ENCODE measurements around the gene EXOSC5. TPM values are rescaled to one million over a fixed set of nuclear protein-coding genes. Genes with fewer than 3 reads are reported as not detected.

Gene EXOSC5
- total RNA-seq, 1 experiment from 2014 or later, result 25.2 TPM

DNA sequence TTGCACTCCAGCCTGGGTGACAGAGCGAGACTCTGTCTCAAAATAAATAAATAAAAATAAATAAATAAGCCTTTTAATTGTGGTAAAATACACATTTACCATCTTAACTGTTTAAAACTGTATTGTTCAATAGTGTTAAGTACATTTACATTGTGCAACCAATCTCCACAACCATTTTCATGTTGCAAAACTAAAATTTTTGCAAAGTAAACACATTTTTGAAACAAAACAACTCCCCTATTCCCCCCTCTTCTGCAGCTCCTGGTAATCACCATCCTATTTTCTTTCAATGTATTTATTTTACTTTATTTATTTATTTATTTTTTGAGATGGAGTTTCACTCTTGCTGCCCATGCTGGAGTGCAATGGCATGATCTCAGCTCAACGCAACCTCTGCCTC lies 27.4 kb downstream of the EXOSC5 start:
- DNase-seq (ENCODE audit: low read depth), result no peak

DNA sequence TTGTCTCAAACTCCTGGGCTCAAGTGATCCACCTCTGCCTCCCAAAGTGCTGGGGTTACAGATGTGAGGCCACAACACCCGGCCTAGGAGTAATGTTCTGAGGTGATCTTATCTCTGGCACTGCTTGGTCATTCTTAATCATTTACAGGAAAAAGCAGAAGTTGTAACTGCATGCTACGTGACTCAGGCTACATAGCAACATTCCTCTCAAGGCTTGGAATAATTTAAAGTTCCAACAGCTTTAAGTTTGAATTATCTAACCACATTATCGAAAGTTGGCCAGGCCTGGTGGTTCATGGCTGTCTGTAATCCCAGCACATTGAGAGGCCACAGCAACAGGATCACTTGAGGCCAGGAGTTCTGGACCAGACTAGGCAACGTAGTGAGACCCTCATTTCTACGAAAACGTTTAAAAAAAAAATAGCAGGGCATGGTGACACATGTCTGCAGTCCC lies 29.3 kb downstream of the EXOSC5 start:
- DNase-seq (ENCODE audit: low read depth), result peak; percentile 92

DNA sequence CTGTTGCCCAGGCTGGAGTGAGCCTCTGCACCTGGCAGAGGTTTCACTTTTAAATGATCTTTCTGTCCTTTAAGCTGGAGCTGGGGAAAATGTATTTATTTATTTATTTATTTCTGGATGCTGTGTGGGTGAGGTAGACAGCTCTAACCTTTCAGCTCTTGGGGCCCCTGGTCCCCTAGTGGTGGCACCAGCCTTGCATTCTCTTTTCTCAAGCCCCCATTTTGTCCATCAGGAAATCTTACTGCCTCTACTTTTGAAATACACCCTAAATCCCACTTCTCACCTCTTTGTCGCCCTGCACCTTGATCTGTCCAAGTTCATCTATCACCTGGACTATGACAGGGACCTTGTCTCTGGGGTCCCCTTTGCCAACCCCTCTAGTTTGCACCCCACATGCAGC lies 31.1 kb downstream of the EXOSC5 start:
- no peak for DNase-seq (ENCODE audit: low read depth)

DNA sequence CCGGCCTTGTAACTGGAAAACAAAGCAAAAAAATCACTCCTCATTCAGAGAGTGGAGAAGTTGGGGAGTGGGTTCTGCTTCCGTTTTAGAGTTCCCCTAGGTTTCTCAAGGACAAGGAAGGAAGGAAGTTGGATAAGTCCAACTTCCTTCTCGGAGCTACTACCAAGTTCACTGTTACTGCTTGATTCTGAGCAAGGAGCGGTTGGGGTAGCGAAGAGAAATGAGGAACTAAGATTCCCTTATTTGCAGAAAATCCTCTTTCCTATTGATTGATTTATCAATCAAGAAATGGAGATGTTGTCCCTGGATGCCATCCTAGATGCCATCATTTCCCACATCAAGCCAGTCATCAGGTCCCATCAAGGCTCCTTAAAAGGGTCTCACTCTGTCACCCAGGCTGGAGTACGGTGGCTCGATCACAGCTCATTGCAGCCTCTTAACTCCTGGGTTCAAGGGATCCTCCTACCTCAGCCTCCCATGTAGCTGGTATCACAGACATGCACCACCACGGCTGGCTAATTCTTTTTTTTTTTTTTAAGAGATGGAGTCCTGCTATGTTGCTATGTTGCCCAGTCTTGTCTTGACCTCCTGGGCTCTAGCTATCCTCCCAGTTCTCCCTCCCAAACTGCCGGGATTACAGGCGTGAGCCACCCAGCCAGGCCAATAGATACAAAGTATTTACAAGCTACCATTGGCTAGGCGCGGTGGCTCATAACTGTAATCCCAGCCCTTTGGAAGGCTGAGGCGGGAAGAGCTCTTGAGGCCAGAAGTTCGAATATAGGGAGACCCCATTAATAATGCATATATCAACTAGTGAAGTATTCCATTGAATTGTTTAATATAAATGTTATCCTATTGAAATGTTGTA lies 32.4 kb downstream of the EXOSC5 start:
- DNase-seq (ENCODE audit: low read depth), result no peak

DNA sequence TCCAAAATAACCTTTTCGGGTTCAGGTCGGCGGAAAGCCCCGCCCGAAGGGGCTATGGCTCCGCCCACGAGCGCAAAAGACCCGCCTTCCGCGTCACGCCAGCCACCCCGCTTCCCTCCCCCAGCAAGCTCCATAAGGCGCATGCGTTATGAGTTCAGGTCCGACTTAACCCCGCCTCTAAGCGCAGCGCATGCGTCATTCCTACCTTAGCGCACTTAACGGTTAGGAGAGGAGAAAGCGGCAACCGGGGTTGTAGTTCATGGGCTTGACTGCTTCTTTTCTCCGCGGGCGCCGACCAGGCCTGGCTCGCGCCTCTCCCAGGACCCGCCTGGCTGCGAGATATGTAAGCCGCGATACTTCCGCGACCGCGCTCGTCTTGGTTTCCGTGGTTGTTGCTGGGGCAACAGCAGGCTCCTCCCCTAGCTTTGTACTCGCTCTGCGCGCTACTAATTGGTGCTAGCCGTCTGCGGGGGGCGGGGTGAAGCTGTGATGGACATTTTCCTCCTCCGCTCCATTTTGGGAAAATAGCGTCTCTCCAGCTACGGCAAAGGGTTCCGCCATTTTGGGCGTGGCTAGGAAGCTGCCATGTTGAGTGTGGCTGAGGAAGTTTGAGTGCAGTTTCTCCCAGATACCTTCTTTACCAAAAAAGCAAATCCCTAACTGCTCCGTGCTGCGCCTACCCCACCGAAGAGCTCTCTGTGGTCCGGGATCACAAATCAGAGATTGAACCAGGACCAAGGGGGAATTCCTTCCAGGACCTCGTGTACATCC lies 33.2 kb downstream of the EXOSC5 start, which contains the start of gene B9D2:
Gene B9D2, minus strand, starts transcription at position 397 of the 771 bp plus-strand sequence. CDS start 630 bp downstream, outside the sequence.
- DNase-seq (ENCODE audit: low read depth), result peak; percentile 98

DNA sequence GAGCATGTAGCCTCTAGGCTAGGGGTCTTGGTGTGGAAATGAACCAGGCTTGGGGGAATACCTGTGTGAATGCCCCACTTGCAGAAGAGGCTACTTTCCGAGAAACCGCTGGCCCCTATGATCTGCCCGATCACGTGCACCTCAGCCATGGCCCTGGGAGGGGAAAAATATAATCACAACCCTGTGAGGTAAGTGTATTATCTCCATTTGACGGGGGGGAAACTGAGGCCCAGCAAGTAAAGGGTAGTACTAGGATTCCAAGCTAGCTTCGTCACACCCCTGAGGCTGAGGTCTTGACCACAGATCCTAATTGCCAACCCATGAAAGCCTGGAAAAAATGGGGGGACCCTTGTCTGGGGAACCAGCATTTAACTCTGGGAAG lies 33.8 kb downstream of the EXOSC5 start:
- no peak for DNase-seq (ENCODE audit: low read depth)

DNA sequence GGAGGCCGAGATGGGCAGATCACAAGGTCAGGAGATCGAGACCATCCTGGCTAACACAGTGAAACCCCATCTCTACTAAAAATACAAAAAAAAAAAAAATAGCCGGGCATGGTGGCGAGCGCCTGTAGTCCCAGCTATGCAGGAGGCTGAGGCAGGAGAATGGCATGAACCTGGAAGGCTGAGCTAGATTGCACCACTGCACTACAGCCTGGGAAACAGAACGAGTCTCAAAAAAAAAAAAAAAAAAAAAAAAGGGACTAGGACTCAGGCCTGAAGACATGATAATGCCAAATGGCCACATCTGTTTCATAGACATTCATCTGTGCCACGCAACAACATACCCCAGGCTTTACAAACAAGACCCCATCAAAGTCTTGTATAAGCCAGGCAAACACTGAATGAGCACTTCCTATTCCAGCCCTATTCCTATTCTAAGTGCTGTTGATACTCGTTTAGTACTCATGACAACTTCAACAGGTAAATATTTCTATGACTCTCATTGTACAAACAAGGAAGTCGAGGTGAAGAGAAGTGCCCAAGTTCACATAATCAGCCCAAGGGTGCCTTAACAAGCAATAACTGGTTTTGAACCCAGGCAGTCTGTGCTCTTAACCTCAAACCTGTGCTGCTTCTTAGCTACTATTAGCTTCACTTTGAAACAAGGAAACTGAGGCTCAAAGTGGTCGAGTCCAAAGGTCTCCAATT lies 34.9 kb downstream of the EXOSC5 start:
- peak; percentile 20 for DNase-seq (ENCODE audit: low read depth)

DNA sequence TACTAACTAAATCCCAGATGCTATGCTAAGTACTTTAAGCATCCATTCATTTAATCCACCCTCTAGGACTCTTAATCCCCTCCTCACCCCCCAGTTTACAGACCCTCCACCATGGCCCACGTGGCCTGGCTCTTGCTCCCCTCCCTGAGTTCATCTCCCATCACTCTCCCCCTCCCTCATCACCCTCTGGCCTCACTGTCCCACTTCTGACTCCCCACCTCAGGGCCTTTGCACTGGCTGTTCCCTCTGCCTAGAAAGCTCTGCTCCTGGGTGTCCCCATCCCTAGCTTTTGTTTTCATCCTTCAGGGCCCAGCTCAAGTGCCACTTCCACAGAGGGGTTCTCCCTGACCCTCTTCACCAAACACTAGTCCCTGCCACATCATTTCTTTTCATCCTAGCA lies 37.4 kb downstream of the EXOSC5 start:
- no peak for DNase-seq (ENCODE audit: low read depth)

DNA sequence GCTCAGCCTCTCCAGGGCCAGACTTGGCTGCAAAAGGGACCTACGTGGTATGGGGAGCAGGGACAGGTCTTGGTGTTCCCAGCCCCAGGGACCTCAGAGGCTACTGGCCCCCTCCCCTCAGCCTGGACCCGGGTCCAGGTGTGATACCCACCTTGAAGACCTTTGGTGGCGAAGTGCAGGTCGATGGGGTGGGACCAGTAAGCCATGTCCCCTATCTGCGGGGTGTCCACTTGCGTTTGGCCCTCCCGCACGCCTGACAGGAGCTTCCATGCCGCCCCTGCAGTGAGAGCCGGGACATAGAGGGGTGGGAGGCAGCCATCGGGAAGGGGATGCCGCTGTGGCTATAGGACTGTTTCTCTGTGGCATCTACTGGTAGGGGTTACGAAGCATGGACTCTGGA lies 39.4 kb downstream of the EXOSC5 start:
- no peak for DNase-seq (ENCODE audit: low read depth)

DNA sequence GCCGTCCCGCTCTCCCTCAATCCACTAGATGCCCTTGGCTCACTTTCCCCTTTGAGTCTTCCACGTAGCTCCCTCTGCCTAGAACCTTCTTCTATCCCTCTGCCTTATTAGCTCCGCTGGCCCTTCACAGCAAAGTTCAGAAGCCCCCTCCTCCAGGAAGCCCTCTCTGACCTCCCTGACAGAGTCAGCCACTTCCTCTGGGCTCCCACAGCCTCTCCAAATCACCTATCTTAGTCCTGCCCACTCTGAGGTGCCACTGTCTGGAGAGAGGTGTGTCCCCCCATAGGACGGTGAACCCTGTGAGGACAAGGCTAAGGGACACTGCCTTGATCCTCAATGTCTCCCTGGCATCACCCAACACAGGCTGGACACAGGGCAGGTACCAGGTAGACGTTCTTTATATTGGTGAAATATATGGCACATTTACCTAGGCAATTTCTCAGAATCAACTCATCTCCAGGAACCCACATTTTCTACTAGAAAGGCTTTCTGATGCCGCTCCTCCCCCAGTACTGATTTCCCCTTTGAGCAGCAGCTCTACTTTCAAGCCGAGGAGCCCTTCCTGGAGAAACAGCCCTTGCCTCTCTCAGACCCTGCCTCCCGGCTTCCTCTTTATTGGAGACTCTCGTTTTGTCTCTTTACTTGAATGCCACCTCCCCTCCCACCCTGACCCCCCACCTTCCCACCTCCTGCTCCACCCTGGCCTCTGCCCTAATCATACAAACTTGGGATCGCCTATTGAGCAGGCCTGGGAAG lies 40.0 kb downstream of the EXOSC5 start:
- no peak for DNase-seq (ENCODE audit: low read depth)

DNA sequence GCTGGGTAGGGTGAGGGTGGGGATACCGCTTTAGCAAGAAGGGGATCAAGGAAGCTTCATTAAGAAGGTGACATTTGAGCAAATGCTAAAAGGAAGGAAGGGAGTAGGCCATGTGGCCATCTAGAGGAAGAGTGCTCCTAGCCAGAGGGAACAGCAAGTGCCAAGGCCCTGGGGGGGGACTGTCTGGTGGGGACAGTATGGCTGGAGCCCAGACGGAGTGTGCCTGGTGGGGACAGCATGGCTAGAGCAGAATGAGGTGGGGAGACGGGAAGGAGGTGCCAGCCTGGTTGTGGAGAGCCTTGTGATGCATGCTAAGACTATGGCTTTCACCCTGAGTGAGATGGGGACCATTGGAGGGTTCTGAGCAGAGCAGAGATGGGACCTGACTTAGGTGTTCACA lies 41.4 kb downstream of the EXOSC5 start:
- no peak for DNase-seq (ENCODE audit: low read depth)

DNA sequence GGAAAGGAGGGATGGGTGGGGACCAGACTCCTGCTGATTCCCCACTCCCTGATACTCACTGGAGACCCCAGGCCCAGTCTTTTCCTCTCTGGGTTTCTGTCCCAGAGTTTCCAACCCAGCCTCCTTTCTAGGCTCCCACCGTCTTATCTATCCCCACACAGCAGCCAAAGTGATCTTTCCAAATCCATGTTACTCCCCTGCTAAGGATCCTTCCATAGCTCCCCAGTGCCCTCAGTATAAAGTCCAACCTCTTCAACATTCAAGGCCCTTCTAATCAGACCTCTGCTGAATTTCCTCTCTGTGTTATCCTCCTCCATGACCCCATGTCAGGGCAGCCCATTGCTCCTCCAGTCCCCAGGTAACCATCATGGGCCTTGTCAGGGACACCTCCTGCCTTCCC lies 42.1 kb downstream of the EXOSC5 start:
- DNase-seq (ENCODE audit: low read depth), result no peak

DNA sequence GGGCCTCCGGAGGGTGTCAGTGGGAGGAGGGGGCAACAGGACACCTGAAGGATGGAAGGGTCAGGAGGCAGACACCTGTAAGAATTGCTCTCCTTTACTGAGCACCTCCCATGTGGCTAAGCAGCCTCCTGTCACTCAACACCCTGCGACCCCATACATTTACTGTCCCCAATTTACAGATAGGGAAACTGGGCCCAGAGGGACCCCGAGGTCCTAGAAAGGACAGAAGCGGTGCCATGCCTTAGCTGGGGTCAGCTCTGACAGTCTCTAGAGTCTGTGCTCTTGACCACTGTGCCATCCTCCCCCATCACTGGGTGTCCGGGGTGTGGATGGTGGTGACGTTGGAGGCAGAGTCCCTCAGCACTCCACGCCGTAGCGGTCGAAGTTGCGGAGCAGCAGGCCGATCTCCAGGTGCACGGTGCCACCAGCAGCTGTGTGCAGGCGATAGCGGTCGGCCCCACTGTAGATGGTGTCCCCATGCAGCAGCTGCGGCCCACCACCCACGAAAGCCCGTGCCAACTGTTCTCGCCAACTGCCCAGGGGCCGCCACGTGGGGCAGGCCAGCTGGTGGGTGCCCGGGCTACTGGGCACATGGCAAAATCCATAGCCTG lies 42.7 kb downstream of the EXOSC5 start:
- DNase-seq (ENCODE audit: low read depth), result no peak

DNA sequence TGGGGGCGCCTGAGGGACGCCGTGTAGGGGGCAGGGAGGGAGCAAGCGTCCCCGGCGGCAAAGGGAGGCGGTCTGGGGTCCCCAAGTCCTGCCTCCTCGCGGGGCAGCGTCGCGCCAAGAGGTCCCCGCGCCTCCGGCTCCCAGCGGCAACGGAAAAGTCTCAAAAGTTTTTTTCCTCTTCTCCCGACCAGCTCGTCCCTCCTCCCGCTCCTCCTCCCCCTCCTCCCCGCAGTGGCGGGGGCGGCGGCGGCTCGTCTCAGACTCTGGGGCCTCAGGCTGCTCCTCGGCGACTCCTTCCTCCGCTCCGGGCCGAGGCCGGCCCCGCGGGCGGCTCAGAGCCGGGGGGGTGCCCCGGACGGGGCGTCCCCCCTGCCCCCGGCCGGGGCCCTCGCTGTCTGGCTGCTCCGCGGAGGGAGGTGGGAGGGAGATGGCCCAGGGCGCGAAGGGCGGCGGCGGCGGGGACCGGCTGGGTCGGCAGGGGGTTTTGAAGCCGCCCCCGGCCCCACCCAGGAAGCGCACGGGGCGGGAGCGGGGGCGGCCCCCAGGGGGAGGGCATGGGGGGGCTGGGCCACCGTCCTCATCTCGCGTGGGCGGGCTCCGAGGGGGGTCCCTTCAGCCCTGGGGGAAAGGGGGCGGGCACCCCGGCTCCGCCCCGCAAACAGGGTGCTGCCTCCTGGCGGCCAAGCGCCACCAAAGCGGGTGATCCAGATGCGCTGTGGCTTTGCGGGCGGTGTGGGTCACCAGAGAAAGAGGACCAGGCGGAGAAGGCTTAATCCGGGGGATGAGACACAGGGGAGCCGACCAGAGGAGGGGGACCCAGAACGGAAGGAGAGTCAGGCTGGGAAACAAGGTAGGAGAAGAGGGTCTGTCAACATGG lies 43.5 kb downstream of the EXOSC5 start, which contains the start of gene TGFB1:
Gene TGFB1, minus strand, starts transcription at position 457 of the 877 bp plus-strand sequence. CDS start 878 bp downstream, outside the sequence.
- peak; percentile 78 for DNase-seq (ENCODE audit: low read depth)

DNA sequence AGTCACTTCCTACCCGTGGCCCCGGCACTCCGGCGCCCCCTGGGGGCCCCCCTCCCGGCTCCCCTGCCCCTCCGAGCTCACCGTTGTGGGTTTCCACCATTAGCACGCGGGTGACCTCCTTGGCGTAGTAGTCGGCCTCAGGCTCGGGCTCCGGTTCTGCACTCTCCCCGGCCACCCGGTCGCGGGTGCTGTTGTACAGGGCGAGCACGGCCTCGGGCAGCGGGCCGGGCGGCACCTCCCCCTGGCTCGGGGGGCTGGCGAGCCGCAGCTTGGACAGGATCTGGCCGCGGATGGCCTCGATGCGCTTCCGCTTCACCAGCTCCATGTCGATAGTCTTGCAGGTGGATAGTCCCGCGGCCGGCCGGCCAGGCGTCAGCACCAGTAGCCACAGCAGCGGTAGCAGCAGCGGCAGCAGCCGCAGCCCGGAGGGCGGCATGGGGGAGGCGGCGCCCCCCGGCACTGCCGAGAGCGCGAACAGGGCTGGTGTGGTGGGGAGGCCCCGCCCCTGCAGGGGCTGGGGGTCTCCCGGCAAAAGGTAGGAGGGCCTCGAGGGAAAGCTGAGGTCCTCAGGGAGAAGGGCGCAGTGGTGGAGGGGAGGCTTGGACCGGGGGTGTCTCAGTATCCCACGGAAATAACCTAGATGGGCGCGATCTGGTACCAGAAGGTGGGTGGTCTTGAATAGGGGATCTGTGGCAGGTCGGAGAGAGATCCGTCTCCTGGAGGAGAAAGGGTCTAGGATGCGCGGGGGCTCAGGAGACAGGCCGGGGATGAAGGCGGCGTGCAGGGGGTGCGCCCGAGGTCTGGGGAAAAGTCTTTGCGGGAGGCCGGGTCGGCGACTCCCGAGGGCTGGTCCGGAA lies 44.3 kb downstream of the EXOSC5 start:
- DNase-seq (ENCODE audit: low read depth), result peak; percentile 72

DNA sequence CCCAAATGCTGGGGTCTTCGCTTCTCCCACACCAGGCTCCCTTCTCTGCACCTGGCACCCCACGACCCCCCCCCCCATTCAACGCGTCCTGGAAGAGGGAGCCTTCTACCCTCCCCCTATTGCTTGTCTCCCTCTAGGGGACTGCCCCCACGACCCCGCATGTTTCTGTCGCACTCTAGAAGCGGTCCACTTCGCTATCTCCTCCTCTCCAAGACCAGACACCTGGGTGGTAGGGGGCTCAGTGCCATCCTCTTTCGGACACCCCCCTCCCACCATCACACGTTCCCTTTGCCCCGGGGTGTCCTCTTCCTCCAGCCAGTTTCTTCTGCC lies 44.9 kb downstream of the EXOSC5 start:
- DNase-seq (ENCODE audit: low read depth), result no peak

DNA sequence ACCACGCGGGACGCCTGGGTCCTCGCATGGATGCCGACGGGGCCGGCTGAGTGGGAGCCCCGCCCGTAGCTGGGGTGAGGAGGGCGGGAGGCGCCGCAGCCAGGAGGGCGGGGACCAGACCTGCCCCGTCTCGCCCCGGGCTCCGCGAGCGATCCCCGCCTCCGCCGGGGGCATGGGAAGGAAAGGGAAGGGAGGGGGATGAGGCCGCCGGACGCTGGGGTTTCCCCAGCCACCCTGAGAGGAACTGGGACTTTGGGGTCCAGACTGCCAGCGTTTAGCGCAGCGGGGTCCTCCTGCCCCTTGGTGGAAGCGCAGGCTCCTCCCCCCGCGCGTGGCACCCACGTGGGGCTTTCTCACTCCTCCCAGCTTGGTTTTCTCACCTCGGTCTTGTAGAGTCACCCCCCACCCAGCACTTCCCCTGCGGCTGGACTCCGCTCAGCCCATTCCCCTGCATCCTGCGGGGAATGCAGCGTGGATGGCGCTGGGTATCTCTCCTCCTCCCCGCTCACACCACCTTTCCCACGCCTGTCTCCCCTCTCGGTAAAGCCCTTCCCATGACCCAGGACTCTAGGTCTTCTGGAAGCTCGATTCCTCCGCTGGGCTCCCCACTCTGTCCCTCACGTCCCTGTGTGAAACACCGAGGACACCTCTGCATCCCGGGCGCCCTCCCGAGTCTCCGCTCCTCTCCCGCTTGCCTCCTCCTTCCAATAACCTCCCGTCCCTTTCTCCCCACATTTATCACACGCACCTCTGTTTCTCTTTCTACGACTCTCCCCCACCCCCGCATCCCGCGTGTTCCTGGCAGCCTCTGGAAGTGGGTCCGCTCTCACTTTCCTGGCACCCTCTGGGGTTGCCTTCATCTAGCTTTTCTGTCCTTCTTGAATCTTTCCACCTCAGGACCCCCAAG lies 45.6 kb downstream of the EXOSC5 start:
- DNase-seq (ENCODE audit: low read depth), result peak; percentile 55

DNA sequence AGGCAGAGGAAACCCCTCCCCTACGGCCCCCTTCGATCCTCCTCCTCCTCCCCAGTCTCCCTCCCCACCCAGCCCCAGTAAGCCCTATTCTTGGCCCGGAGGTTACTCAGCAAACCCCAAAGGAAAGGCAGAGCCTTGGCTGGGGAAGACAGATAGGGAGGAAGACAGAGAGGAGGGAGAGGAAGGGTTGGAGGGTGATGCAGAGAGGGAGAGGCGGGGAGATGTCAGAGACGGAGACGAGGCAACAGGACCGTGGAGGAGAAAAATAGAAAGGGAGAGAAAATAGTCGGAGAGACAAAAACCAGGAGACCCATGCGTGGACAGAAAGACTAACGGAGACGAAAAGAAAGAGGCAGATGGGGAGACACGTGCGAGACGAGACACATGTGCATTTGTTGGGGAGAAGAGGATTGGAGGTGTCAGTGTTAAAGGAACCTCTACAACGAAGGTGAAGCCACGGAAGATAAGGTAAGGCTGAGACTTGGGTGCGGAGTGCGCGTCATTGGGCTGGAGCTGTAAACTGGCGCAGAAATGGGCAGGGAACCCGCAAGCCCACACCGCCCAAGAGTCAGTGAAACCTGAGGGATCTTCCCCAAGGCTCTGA lies 46.3 kb downstream of the EXOSC5 start:
- DNase-seq (ENCODE audit: low read depth), result no peak
